Stomach (tissue), 9 donors: Measurements from ENCODE around the gene PDLIM3. TPM values are rescaled to one million over a fixed set of nuclear protein-coding genes. Genes with fewer than 3 reads are reported as not detected.
A peak's percentile ranks its signal among the peaks of the same experiment; 100 is the strongest.

ENCODE experiments used
- DNase-seq, 2 donors: peaks; one replicate each; pipeline versions ENCODE4 v3.0.0 to v3.0.0-alpha.2; 2013 to 2019
- H3K27ac ChIP-seq, 5 donors: fragments of 200-600 bp in 4 of 5; sonication (generic) in 4 of 5; one replicate each; pipeline ENCODE4 v1.5.1; 2013 to 2019; ENCODE audit warnings: mild to moderate bottlenecking in 1 of 5, moderate library complexity in 1 of 5
- H3K27me3 ChIP-seq, 3 donors: fragments of 200-600 bp; sonication (generic); one replicate each; pipeline ENCODE4 v1.5.1; 2017 to 2019; ENCODE audit warnings: mixed run types in 1 of 3
- H3K36me3 ChIP-seq, 4 donors: fragments of 200-600 bp; sonication (generic); 1 replicate in 3 of 4; 2 replicates in 1 of 4; pipeline ENCODE4 v1.5.1; 2016 to 2019
- H3K4me1 ChIP-seq, 4 donors: fragments of 200-600 bp; sonication (generic); one replicate each; pipeline ENCODE4 v1.5.1; 2016 to 2019
- H3K4me3 ChIP-seq, 4 donors: fragments of 200-600 bp; sonication (generic) in 3 of 4; one replicate each; pipeline ENCODE4 v1.5.1; 2016 to 2019; ENCODE audit warnings: mild to moderate bottlenecking in 1 of 4
- H3K9me3 ChIP-seq, 4 donors: fragments of 200-600 bp; sonication (generic); one replicate each; pipeline ENCODE4 v1.5.1; 2016 to 2019
- CTCF ChIP-seq, 7 experiments: fragments of 450-650 bp in 4 of 7; fragments of 200-600 bp in 3 of 7; sonication (generic) in 3 of 7; IDR thresholded peaks; one replicate each; pipeline ENCODE4 v1.5.1; 2016 to 2019; ENCODE audit warnings: antibody characterized with exemption in 7 of 7, control low read depth in 2 of 7, mild to moderate bottlenecking in 1 of 7
- EP300 ChIP-seq: sonication (generic); formaldehyde crosslinking; IDR thresholded peaks from one replicate; pipeline ENCODE4 v1.6.1; 2017; ENCODE audit warnings: antibody characterized with exemption
- POLR2A ChIP-seq, 4 donors: fragments of 450-650 bp; IDR thresholded peaks; one replicate each; pipeline ENCODE4 v1.6.1; 2016; ENCODE audit warnings: antibody characterized with exemption in 4 of 4, control low read depth in 2 of 4, mild to moderate bottlenecking in 1 of 4, moderate library complexity in 1 of 4
- POLR2AphosphoS5 ChIP-seq, 3 donors: sonication (generic); formaldehyde crosslinking; IDR thresholded peaks; one replicate each; pipeline ENCODE4 v1.6.1; 2016; ENCODE audit warnings: antibody characterized with exemption in 3 of 3
- WGBS, 5 donors: extraction: QIAGEN DNeasy Blood & Tissue Kit in 3 of 5; methylation state at CpG; one replicate each; pipeline versions ENCODE4 v1.1.5 to v1.1.7; 2013 to 2018; 5-methylcytosine and 5-hydroxymethylcytosine counted together
- intact Hi-C: fragments of 100-400 bp; cut with DNase I; formaldehyde crosslinking; loops from one replicate; pipeline ENCODE4 v1.15.1; 2023; ENCODE audit warnings: low total_unique reads
- polyA plus RNA-seq, 3 donors: library from polyadenylated mRNA; stranded (reverse); fragments of 200-250 nt; gene quantifications; one replicate each; pipeline ENCODE4 v1.2.3, GENCODE V29; 2013
- total RNA-seq, 5 donors: library from RNA; depleted of rRNA; stranded (reverse); fragments of >200 nt; gene quantifications; one replicate each; pipeline versions ENCODE4 v1.1.0 to v1.2.3, GENCODE V29; 2014 to 2016
- donor health status: healthy with polysubstance abuse.
- donor health status: Bipolar disorder and iron deficiency.
- donor health status: healthy.

The PDLIM3 gene
- total and polyA plus RNA-seq, 8 donors = 73.9 to 755 (median 108) TPM

DNA sequence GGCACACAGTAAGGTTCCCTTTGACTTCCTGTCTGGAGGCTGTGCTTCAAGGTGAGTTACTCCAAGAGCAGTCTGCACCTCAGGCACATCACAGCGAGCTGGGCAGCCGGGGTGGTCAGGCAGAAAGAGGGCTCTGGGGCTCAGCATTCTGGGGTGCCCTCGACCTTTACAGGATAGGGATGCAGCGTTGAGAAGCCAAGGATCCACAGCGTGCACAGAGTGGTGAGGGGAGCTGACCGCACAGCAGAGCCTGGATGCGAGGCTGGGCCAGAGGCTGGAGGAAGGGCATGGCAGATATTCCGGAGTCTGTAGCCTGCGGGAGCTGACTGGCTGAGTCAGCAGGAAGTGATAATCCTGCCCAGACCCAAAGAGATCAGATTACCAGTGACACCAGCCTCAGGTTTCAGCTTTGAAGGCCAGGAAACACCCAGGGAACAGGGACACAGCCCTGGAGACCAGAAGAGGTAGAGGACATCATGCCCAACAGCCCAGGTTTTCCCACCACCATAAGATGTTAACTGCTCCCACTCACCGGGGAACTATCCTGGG lies 38.4 kb upstream of the PDLIM3 start:
- H3K27me3 ChIP-seq = no peaks in the 10 kb centered on the region
- DNase-seq = peak in 1 of 2 donors; percentile 55
- H3K27ac ChIP-seq = peak overlapping the region in 1 of 5 donors; percentile 30
- no peaks in the 10 kb centered on the region for H3K36me3 ChIP-seq
- WGBS, 5 donors = 66 to 74% (median 69%) methylated on average over 10 of the region's 10 CpGs
- peaks cover 0 to 18% (median 12%) of the 10 kb centered on the region in 4 donors for H3K4me1 ChIP-seq
- no peak overlapping the region for H3K4me3 ChIP-seq
- TF ChIP-seq POLR2A (IDR thresholded peaks at IDR 0.05) (no peak), POLR2AphosphoS5 (IDR thresholded peaks at IDR 0.05) (no peak), CTCF (IDR thresholded peaks at IDR 0.05) (no peak)
- intact Hi-C loops = no loop called here
- no peaks in the 10 kb centered on the region for H3K9me3 ChIP-seq

- DNase-seq = no peak
- WGBS, 5 donors = 69 to 81% (median 77%) methylated on average over 3 of the region's 3 CpGs
- Histone ChIP-seq H3K9me3 (no peaks in the 10 kb centered on the region), H3K27ac (peak overlapping the region in 1 of 5 donors; percentile 27), H3K36me3 (no peaks in the 10 kb centered on the region), H3K4me3 (no peak overlapping the region), H3K4me1 (peaks cover 0 to 25% (median 15%) of the 10 kb centered on the region in 4 donors), H3K27me3 (no peaks in the 10 kb centered on the region)
- TF ChIP-seq POLR2AphosphoS5 (IDR thresholded peaks at IDR 0.05) = no peak
- TF ChIP-seq EP300 = no peak
- no peak for TF ChIP-seq CTCF (IDR thresholded peaks at IDR 0.05)
- intact Hi-C loops = no loop called here
Measured at GRCh38 chr4:185570727-185571126, 35.4 kb upstream of the PDLIM3 start.

GRCh38 chr4:185567381-185568376 lies 32.4 kb upstream of the PDLIM3 start:
- Histone ChIP-seq H3K36me3 (no peaks in the 10 kb centered on the region), H3K4me1 (peaks cover 0 to 25% (median 8%) of the 10 kb centered on the region in 4 donors), H3K27ac (peak overlapping the region; percentile 31 to 87 (median 78)), H3K4me3 (no peak overlapping the region), H3K27me3 (no peaks in the 10 kb centered on the region), H3K9me3 (peaks cover 0 to 5% (median 0%) of the 10 kb centered on the region in 4 donors)
- DNase-seq = peak in 1 of 2 donors; percentile 91
- intact Hi-C loops = no loop called here
- peak in 2 of 3 donors; percentile 26 to 45 for TF ChIP-seq POLR2AphosphoS5 (IDR thresholded peaks at IDR 0.05)
- TF ChIP-seq CTCF (IDR thresholded peaks at IDR 0.05) = no peak
- 56 to 68% (median 63%) methylated on average over 21 of the region's 21 CpGs for whole genome bisulfite sequencing, 5 donors

DNA sequence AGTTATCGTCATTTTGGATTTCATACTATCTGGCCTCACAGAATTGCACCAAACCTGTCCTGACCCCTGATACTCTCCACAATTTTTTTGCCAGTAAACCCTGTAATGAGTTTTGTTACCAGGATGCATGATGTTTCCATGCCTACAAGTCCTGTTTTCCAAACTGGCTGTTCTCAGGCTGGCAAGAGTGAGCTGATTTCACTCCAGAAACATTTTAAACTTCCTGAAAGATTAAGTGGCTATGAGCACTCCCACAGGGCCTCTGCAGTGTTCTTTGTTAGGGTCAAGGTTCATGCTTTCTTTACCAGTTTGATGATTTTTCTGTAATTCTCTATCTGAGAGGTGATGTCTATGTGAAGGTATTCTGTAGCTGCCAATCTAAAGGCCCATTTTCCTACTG lies 31.7 kb upstream of the PDLIM3 start:
- Histone ChIP-seq H3K36me3 (no peaks in the 10 kb centered on the region), H3K27me3 (no peaks in the 10 kb centered on the region), H3K9me3 (peaks cover 0 to 5% (median 0%) of the 10 kb centered on the region in 4 donors), H3K27ac (peak overlapping the region; percentile 31 to 87 (median 78)), H3K4me3 (no peak overlapping the region), H3K4me1 (peaks cover 0 to 25% (median 8%) of the 10 kb centered on the region in 4 donors)
- intact Hi-C loops = no loop called here
- TF ChIP-seq POLR2A (IDR thresholded peaks at IDR 0.05) = no peak
- TF ChIP-seq POLR2AphosphoS5 (IDR thresholded peaks at IDR 0.05) = peak in 2 of 3 donors; percentile 24 to 78
- WGBS, 5 donors = 34 to 70% (median 46%) methylated on average over 1 of the region's 1 CpG
- DNase-seq = peak in 1 of 2 donors; percentile 89
